Measurements from ENCODE around the gene GKAP1. TPM values are rescaled to one million over a fixed set of nuclear protein-coding genes. Genes with fewer than 3 reads are reported as not detected.

Gene GKAP1
- 0.50 and 0.52 TPM in 2 replicates for total RNA-seq

DNA sequence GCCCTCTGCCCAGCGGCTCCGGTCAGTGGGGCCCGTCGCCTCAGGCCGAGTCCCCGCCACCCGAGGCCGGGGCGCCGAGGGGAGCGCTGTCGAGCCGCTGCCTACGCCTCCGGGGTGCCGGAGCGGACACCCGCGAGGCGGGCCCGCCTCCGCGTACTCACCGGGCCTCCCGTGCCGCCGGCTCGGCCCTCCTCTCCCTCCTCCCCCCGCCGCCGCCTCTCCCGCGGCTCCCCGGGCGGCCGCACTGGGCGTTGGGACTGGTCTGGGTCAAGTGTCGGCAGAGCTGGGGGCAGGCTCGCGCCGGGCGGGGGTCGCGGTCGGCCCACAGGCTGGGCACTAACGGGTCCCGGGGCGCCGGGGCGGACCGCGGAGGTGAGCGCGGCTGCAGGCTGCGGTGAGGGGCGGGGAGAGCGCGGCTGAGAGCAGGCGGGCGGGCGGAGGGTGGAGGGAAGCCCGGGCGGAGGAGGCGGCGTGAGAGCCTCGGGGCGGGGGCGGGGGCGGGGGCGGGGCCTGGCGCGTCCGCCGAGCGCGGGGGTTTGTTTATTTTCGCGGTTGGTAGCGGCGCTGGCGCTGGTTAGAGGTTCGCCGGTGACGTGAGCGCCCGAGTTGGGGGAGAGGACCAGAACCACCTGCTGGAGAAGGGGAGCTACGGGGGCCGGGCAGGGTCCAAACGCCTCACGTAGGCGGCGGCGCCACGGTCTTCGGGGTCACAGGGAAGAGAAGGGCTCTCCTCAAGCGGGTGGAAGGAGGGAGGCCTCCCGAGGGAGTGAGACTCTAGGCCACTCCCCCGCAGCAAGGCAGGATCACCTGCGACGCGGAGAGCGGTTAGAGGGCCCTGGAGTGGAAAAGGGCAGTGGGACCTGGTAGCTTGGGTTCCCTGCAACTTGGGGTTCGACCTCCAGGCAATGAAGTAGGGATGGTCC is at the start of gene GKAP1:
Gene GKAP1 (minus strand): TSS at position 414 of the 923 bp plus-strand sequence. CDS start 11,252 bp downstream, outside the sequence.

DNA sequence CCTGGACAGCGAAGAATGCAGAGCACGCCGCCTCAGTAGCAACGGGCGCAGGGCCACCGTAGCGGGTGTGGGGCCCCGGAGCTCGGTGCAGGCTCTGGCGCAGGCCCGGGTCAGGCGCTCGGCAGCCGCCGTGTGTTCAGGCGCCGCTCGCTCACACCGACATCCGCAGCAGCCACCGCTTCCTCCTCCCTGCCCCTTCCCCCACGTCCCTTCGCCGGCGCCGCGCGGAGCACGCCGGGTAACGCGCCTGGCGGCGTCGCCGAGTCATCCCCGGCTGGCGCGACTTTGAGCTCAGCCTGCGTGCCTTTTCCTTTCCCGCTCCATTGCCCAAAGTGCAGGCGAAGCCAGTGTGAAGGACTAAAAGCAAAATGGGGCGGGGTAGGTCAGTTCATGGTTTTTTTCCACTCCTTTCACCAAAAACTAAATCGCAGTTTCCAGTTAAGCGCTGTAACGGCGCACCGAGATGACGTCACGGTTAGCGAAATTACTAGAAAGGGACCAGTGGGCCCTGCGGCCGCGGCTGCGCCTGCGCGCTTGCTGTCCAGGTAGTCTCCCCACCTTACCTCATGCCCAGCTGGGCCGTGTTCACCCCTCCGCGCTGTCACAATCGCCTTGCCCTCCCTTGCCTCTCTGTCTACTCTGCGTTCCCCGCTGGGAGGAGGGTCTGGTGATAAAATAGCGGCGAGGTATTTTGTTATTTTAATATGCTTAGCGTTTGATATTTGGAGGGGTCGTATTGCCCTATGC is 109.6 kb downstream of the GKAP1 start, which contains the start of gene UBQLN1:
Gene UBQLN1 (minus strand): TSS at position 191 of the 747 bp plus-strand sequence. CDS start 279 bp downstream, outside the sequence.

Other genes with a start within 250 kb of the GKAP1 start
- gene IDNK, start 194.6 kb downstream of the GKAP1 start, total RNA-seq = 4.0 and 4.1 TPM in 2 replicates
- gene UBQLN1, start 109.8 kb downstream of the GKAP1 start, total RNA-seq = 127 and 162 TPM in 2 replicates
- 3.0 and 3.3 TPM in 2 replicates for gene KIF27, start 103.7 kb upstream of the GKAP1 start, total RNA-seq
- 367 and 491 TPM in 2 replicates for gene HNRNPK, start 162.4 kb upstream of the GKAP1 start, total RNA-seq
- 6.1 and 8.4 TPM in 2 replicates for gene RMI1, start 163.0 kb upstream of the GKAP1 start, total RNA-seq

Data from smooth muscle cell of the pulmonary artery (primary cell).